CD4-positive, alpha-beta T cell treated with Interleukin-12 subunit alpha and Interleukin-12 subunit beta, for 1 hour (primary cell): ENCODE measurements around the gene CAB39.
"Not testable (repeated sequence)": the region's sequence is repeated elsewhere in the genome, so short reads cannot be mapped to it uniquely, and the experiment has no call there.

Experiments
- DNase-seq: peaks from one replicate; pipeline ENCODE4 v3.0.0-alpha.2; 2020

CAB39 gene

GRCh38 chr2:230684270-230685168 lies 28.1 kb upstream of the CAB39 start:
- no peak for DNase-seq

- DNase-seq = no peak
Observed at GRCh38 chr2:230685178-230685577, 27.5 kb upstream of the CAB39 start.

- DNase-seq = no peak
Observed at GRCh38 chr2:230687498-230687897, 25.1 kb upstream of the CAB39 start.

GRCh38 chr2:230688490-230688889 lies 24.2 kb upstream of the CAB39 start:
- DNase-seq = no peak

GRCh38 chr2:230690439-230690838 lies 22.2 kb upstream of the CAB39 start:
- DNase-seq = no peak

- no peak for DNase-seq
Observed at GRCh38 chr2:230691005-230691647, 21.5 kb upstream of the CAB39 start.

GRCh38 chr2:230692760-230693159 lies 19.9 kb upstream of the CAB39 start:
- DNase-seq = no peak

- no peak for DNase-seq
Observed at GRCh38 chr2:230693411-230693810, 19.2 kb upstream of the CAB39 start.

GRCh38 chr2:230694241-230694640 lies 18.4 kb upstream of the CAB39 start:
- DNase-seq = no peak

- no peak for DNase-seq
Observed at GRCh38 chr2:230695551-230695950, 17.1 kb upstream of the CAB39 start.

GRCh38 chr2:230696670-230697069 lies 16.0 kb upstream of the CAB39 start:
- DNase-seq = no peak

- no peak for DNase-seq
Observed at GRCh38 chr2:230697676-230698075, 15.0 kb upstream of the CAB39 start.

- not testable (repeated sequence) for DNase-seq
Observed at GRCh38 chr2:230698753-230699152, 13.9 kb upstream of the CAB39 start.

- DNase-seq = no peak
Observed at GRCh38 chr2:230700447-230700846, 12.2 kb upstream of the CAB39 start.

GRCh38 chr2:230701308-230701707 lies 11.3 kb upstream of the CAB39 start:
- DNase-seq = no peak

- not testable (repeated sequence) for DNase-seq
Observed at GRCh38 chr2:230702457-230702856, 10.2 kb upstream of the CAB39 start.

GRCh38 chr2:230703514-230703913 lies 9.1 kb upstream of the CAB39 start:
- no peak for DNase-seq

- DNase-seq = no peak
Observed at GRCh38 chr2:230706053-230706521, 6.6 kb upstream of the CAB39 start.

GRCh38 chr2:230706966-230707365 lies 5.7 kb upstream of the CAB39 start:
- no peak for DNase-seq

GRCh38 chr2:230708204-230708603 lies 4.4 kb upstream of the CAB39 start:
- no peak for DNase-seq

GRCh38 chr2:230711224-230711623 lies 1.4 kb upstream of the CAB39 start:
- DNase-seq = no peak

- peak; percentile 42 for DNase-seq
Observed at GRCh38 chr2:230713331-230714135, 891 bp downstream of the CAB39 start.

GRCh38 chr2:230714136-230714480 lies 1.5 kb downstream of the CAB39 start:
- DNase-seq = peak; percentile 60
